Measurements from ENCODE around the gene RFTN1.

RFTN1 gene

GRCh38 chr3:16528106-16528505 is 14.6 kb upstream of the RFTN1 start:
- DNase-seq = no peak

- DNase-seq = no peak
Observed at GRCh38 chr3:16524196-16524595, 10.7 kb upstream of the RFTN1 start.

GRCh38 chr3:16523778-16524177 is 10.3 kb upstream of the RFTN1 start:
- no peak for DNase-seq

- no peak for DNase-seq
Observed at GRCh38 chr3:16522834-16523233, 9.3 kb upstream of the RFTN1 start.

GRCh38 chr3:16520970-16521881 is 7.7 kb upstream of the RFTN1 start:
- DNase-seq = no peak

- DNase-seq = no peak
Observed at GRCh38 chr3:16520241-16520969, 6.9 kb upstream of the RFTN1 start.

GRCh38 chr3:16516695-16517481 is 3.4 kb upstream of the RFTN1 start:
- DNase-seq = no peak

GRCh38 chr3:16515885-16516420 is 2.5 kb upstream of the RFTN1 start:
- DNase-seq = no peak

- DNase-seq = no peak
Observed at GRCh38 chr3:16514755-16515353, 1.4 kb upstream of the RFTN1 start.

GRCh38 chr3:16514021-16514700 is 662 bp upstream of the RFTN1 start:
- no peak for DNase-seq

GRCh38 chr3:16512435-16513140 is 911 bp downstream of the RFTN1 start:
- peak; percentile 55 for DNase-seq

- DNase-seq = peak; percentile 79
Observed at GRCh38 chr3:16511681-16512434, 1.6 kb downstream of the RFTN1 start.

GRCh38 chr3:16510620-16511319 is 2.7 kb downstream of the RFTN1 start:
- DNase-seq = no peak

- DNase-seq = no peak
Observed at GRCh38 chr3:16509721-16510619, 3.5 kb downstream of the RFTN1 start.

GRCh38 chr3:16508591-16508995 is 4.9 kb downstream of the RFTN1 start:
- DNase-seq = peak; percentile 28

GRCh38 chr3:16508243-16508578 is 5.3 kb downstream of the RFTN1 start:
- no peak for DNase-seq

- DNase-seq = no peak
Observed at GRCh38 chr3:16507578-16508242, 5.8 kb downstream of the RFTN1 start.

- DNase-seq = no peak
Observed at GRCh38 chr3:16506884-16507577, 6.5 kb downstream of the RFTN1 start.

Data from activated naive CD4-positive, alpha-beta T cell treated with Interleukin-2 at 50 U/mL for 16 hours (primary cell).